Inferior parietal cortex (tissue), 1 donor: Measurements from ENCODE around the gene RERE.
"Not testable (repeated sequence)": the region's sequence is repeated elsewhere in the genome, so short reads cannot be mapped to it uniquely, and the experiment has no call there.

ENCODE experiments used
- DNase-seq: peaks from one replicate; pipeline ENCODE4 v3.0.0-alpha.2; 2016; ENCODE audit errors: extremely low spot score

The RERE gene

GRCh38 chr1:8718850-8719361, 98.5 kb downstream of the RERE start:
- DNase-seq = no peak

GRCh38 chr1:8717148-8717547, 100.3 kb downstream of the RERE start:
- no peak for DNase-seq

- DNase-seq = no peak
Observed at GRCh38 chr1:8716238-8716637, 101.2 kb downstream of the RERE start.

GRCh38 chr1:8714173-8714572, 103.3 kb downstream of the RERE start:
- DNase-seq = no peak

- DNase-seq = no peak
Observed at GRCh38 chr1:8712413-8713231, 104.8 kb downstream of the RERE start.

GRCh38 chr1:8711873-8712412, 105.5 kb downstream of the RERE start:
- DNase-seq = no peak

- DNase-seq = no peak
Observed at GRCh38 chr1:8711151-8711550, 106.3 kb downstream of the RERE start.

- no peak for DNase-seq
Observed at GRCh38 chr1:8708259-8708658, 109.2 kb downstream of the RERE start.

- DNase-seq = no peak
Observed at GRCh38 chr1:8706995-8707396, 110.4 kb downstream of the RERE start.

GRCh38 chr1:8706291-8706690, 111.1 kb downstream of the RERE start:
- no peak for DNase-seq

GRCh38 chr1:8704866-8705506, 112.5 kb downstream of the RERE start:
- DNase-seq = no peak

GRCh38 chr1:8702850-8703810, 114.3 kb downstream of the RERE start:
- peak; percentile 87 for DNase-seq

GRCh38 chr1:8702472-8702849, 115.0 kb downstream of the RERE start:
- no peak for DNase-seq

- DNase-seq = no peak
Observed at GRCh38 chr1:8701794-8702471, 115.5 kb downstream of the RERE start.

GRCh38 chr1:8699679-8700078, 117.8 kb downstream of the RERE start:
- no peak for DNase-seq

GRCh38 chr1:8698937-8699447, 118.4 kb downstream of the RERE start:
- no peak for DNase-seq

- no peak for DNase-seq
Observed at GRCh38 chr1:8698012-8698630, 119.3 kb downstream of the RERE start.

GRCh38 chr1:8695442-8695841, 122.0 kb downstream of the RERE start:
- not testable (repeated sequence) for DNase-seq

- no peak for DNase-seq
Observed at GRCh38 chr1:8693107-8693506, 124.3 kb downstream of the RERE start.

- DNase-seq = no peak
Observed at GRCh38 chr1:8691662-8692061, 125.8 kb downstream of the RERE start.

GRCh38 chr1:8690253-8690525, 127.3 kb downstream of the RERE start:
- no peak for DNase-seq
